Measurements from ENCODE around the gene SLIRP. TPM values are rescaled to one million over a fixed set of nuclear protein-coding genes. Genes with fewer than 3 reads are reported as not detected.

The SLIRP gene
- total and polyA plus RNA-seq, 9 donors, result 61.6 to 146 (median 78.3) TPM

- DNase-seq, result no peak
- Histone ChIP-seq H3K9me3 (no peaks in the 10 kb centered on the region), H3K36me3 (no peaks in the 10 kb centered on the region), H3K27ac (no peak overlapping the region), H3K4me3 (no peak overlapping the region), H3K4me1 (ENCODE audit: insufficient read depth) (peaks cover 1% of the 10 kb centered on the region), H3K27me3 (no peaks in the 10 kb centered on the region)
- intact Hi-C loops (cut with DNase I), result no loop called here
- TF ChIP-seq POLR2A (IDR thresholded peaks at IDR 0.05) (no peak), CTCF (IDR thresholded peaks at IDR 0.05) (no peak), EP300 (IDR thresholded peaks at IDR 0.05) (no peak)
Measured at GRCh38 chr14:77667331-77667730, 40.6 kb upstream of the SLIRP start.

- TF ChIP-seq CTCF (IDR thresholded peaks at IDR 0.05), result no peak
- no peak for TF ChIP-seq POLR2A (IDR thresholded peaks at IDR 0.05)
- TF ChIP-seq EP300 (IDR thresholded peaks at IDR 0.05), result no peak
- H3K4me1 ChIP-seq (ENCODE audit: insufficient read depth), result peaks cover 1% of the 10 kb centered on the region
- H3K27ac ChIP-seq, result no peak overlapping the region
- no peaks in the 10 kb centered on the region for H3K9me3 ChIP-seq
- no peaks in the 10 kb centered on the region for H3K27me3 ChIP-seq
- intact Hi-C loops (cut with DNase I), result no loop called here
- H3K4me3 ChIP-seq, result no peak overlapping the region
- no peak for DNase-seq
- H3K36me3 ChIP-seq, result no peaks in the 10 kb centered on the region
Measured at GRCh38 chr14:77673193-77673592, 34.7 kb upstream of the SLIRP start.

DNA sequence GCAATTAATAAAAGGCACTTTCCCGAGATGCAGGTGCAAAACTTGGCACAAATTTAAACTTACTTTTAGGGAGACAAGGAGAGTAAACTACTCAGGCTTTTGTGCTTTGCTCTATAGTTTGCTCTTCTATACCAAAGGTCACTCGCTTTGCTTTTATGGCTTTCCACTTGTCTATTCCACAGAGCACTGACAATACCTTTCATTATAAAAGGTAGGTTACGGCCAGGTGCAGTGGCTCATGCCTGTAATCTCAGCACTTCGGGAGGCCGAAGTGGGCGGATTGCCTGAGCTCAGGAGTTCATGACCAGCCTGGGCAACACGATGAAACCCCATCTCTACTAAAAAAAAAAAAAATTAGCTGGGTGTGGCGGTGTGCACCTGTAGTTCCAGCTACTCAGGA, 33.0 kb upstream of the SLIRP start:
- H3K27me3 ChIP-seq, result no peaks in the 10 kb centered on the region
- no peaks in the 10 kb centered on the region for H3K9me3 ChIP-seq
- H3K27ac ChIP-seq, result no peak overlapping the region
- TF ChIP-seq POLR2A (IDR thresholded peaks at IDR 0.05) (no peak), EP300 (IDR thresholded peaks at IDR 0.05) (no peak), CTCF (IDR thresholded peaks at IDR 0.05) (no peak)
- H3K36me3 ChIP-seq, result no peaks in the 10 kb centered on the region
- WGBS, 3 donors, result 80 to 97% (median 85%) methylated on average over 8 of the region's 8 CpGs
- peaks cover 1% of the 10 kb centered on the region for H3K4me1 ChIP-seq (ENCODE audit: insufficient read depth)
- H3K4me3 ChIP-seq, result no peak overlapping the region
- DNase-seq, result no peak
- intact Hi-C loops (cut with DNase I), result no loop called here

GRCh38 chr14:77681196-77682157, 26.4 kb upstream of the SLIRP start:
- no peaks in the 10 kb centered on the region for H3K9me3 ChIP-seq
- no peak for TF ChIP-seq EP300 (IDR thresholded peaks at IDR 0.05)
- H3K4me3 ChIP-seq, result no peak overlapping the region
- no peak overlapping the region for H3K27ac ChIP-seq
- DNase-seq, result no peak
- no peaks in the 10 kb centered on the region for H3K4me1 ChIP-seq (ENCODE audit: insufficient read depth)
- no peaks in the 10 kb centered on the region for H3K27me3 ChIP-seq
- no peaks in the 10 kb centered on the region for H3K36me3 ChIP-seq
- WGBS, 3 donors, result 73 to 91% (median 90%) methylated on average over 7 of the region's 7 CpGs
- intact Hi-C loops (cut with DNase I), result no loop called here

GRCh38 chr14:77682158-77682553, 25.7 kb upstream of the SLIRP start:
- DNase-seq, result no peak
- Histone ChIP-seq H3K4me3 (no peak overlapping the region), H3K27me3 (no peaks in the 10 kb centered on the region), H3K27ac (no peak overlapping the region), H3K9me3 (no peaks in the 10 kb centered on the region), H3K36me3 (no peaks in the 10 kb centered on the region), H3K4me1 (ENCODE audit: insufficient read depth) (no peaks in the 10 kb centered on the region)
- 6 to 18% (median 13%) methylated on average over 1 of the region's 1 CpG for WGBS, 3 donors
- TF ChIP-seq POLR2A (IDR thresholded peaks at IDR 0.05) (no peak), EP300 (IDR thresholded peaks at IDR 0.05) (no peak), CTCF (IDR thresholded peaks at IDR 0.05) (no peak)
- intact Hi-C loops (cut with DNase I), result no loop called here
